ENCODE data around the gene SLC34A1.
A peak's percentile ranks its signal among the peaks of the same experiment; 100 is the strongest.

- TF ChIP-seq CTCF (IDR thresholded peaks at IDR 0.05): peak; percentile 37
- TF ChIP-seq ZFX (IDR thresholded peaks at IDR 0.05; ENCODE audit: borderline replicate concordance): no peak
Measured at GRCh38 chr5:177367323-177367848, 16.8 kb upstream of the SLC34A1 start.

Data from 22Rv1 (cell line).